Inflammatory macrophage treated with lipopolysaccharide for 1 hour (primary cell): Measurements from ENCODE around the gene VCL.
"Not testable (repeated sequence)": the region's sequence is repeated elsewhere in the genome, so short reads cannot be mapped to it uniquely, and the experiment has no call there.

Source experiments
- DNase-seq, 2 donors: peaks; one replicate each; pipeline ENCODE4 v3.0.0-alpha.2; 2020 to 2022

The VCL gene

DNA sequence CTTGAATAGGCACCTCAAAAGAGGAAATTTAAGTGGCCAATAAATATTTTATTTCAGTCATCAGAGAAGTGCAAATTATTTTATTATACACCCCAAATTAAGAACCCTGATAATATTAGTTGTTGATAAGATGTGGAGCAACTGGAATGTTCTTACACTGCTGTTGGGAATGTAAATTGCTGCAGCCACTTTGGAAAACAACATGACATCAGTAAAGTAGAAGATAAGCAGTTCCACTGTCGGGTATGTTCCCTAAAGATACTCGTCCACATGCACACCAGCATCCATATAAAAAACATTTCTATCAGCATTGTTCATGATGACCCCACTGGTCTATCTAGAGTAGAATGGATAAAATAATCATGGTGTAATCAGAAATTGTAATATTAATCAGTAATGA, 46.5 kb downstream of the VCL start:
- DNase-seq, result no peak

DNA sequence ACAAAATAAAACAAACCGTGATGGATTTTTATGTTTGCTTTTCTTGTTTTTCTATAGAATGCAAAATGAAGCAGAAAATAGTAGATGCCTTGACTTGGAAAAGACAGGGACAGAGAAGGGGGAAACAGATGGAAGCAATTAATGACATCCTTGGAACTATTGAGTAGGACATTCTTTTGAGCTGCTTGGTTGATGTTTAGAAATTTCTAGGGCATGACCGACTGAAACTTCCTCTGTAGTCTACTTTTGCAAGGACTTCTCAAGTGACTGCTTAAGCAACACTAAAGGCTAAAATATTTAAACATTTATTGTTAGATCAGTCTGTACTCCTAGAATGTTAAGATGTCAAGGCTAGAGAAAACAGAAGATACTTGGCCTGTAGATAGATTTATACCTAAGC, 49.4 kb downstream of the VCL start:
- DNase-seq, result peak; percentile 63 to 79

DNA sequence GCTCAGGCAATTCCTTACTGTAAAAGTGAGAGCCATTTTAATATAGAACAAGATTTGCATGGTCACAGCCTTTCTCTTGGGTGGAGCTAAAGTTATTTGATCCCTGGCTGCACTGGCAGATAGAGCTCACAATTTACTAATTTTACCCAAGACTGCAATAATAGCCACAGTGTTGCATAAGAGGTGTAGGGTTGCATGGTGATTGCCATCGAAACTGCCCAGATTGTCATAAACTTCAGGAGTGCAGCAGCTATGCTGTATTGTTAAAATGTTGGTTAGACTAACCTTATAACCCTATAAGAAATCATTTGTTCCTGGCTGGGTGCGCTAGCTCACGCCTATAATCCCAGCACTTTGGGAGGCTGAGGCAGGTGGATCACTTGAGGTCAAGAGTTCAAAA, 50.0 kb downstream of the VCL start:
- DNase-seq, result peak; percentile 89

DNA sequence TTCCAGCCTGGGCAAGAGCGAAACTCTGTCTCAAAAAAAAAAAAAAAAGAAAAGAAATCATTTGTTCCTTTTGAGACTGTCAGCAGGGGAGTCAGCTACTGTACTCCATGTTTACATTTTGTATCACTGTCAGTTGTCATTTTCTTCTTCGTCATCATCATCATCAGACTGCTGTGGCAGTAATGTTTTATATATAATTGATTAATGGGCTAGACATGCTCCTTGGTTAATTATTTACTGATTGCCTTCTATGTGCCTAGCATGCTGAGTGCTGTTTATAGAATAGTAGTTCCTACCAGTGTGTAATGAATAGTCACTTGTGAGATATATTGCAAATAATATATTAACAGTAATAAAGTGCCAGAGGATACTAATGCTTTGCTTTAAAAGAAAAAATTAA, 50.5 kb downstream of the VCL start:
- DNase-seq, result no peak

DNA sequence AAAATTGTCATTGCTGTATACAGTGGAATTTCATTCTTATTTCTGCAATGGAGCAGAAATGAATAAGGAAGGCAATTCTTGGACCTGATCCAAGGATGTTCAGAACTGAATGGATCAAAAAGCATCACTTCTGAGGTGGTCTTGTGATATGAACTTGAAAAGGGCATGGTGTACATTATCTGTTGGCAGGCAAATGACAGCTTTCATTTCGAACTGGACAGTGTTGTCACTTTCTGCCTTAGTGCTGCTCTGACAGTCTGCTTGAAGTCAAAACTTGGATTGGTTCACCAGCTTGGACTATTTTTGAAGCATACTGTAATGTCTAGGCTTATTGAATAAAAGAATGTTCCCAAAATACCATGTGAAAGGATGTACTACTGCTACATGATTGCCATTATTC, 52.0 kb downstream of the VCL start:
- no peak for DNase-seq

DNA sequence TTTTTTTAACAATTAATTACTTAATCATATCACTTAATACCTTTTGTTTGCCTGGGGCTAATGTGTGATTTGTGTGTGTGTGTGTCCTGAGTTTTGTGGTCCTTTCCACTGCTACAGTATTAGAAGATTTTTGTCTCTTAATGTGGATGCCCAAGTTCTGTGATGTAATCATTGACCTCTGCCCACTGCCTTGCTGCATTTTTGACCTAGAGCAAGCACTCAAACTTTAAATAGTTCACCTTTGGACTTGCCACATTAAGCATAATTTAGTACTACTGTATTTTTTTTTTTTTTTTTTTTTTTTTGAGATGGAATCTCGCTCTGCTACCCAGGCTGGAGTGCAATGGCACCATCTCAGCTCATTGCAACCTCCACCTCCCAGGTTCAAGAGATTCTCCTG, 52.7 kb downstream of the VCL start:
- no peak for DNase-seq

DNA sequence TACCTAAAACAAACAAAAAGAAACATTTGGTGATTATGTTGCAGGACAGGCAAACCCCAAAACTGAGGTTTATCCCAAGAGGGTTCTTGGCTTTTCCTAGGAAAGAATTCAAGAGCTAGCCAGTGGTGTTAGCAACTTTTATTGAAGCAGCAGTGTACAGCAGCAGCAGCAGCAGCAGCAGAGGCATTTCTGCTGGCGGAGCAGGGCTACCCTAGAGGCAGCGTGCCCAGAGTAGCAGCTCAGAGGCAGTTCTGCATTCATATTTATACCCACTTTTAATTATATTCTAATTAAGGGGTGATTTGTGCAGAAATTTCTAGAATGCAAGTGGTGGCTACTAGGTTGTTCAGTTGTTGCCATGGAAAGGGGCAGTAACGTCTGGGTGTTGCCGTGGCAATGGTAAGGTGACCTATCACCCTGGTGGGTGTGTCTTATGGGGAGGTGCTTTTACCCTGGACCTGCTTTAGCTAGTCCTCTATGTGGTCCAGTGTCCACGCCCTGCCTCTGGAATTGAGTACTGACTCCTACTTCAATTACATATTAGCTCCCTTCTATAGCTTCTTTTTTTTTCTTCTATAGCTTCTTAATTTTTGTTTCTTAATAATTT, 53.9 kb downstream of the VCL start:
- DNase-seq, result no peak

DNA sequence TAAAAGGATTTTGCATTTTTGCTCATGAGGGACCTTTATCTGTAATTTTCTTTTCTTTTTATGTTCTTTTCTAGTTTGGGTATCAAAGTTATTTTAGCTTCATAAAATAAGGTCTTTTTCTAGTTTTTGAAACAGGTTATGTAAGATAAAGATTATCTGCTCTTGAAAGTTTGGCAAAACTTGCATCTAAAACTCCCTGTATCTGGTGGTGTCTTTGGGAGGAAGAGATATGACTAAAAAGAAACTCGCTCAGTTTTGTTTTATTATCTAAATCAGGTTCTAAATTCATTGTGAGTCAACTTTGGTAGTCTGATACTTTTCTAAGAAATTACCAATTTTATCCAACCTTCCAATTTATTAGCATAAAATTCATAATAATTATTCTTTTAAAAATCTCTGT, 55.1 kb downstream of the VCL start:
- no peak for DNase-seq

DNA sequence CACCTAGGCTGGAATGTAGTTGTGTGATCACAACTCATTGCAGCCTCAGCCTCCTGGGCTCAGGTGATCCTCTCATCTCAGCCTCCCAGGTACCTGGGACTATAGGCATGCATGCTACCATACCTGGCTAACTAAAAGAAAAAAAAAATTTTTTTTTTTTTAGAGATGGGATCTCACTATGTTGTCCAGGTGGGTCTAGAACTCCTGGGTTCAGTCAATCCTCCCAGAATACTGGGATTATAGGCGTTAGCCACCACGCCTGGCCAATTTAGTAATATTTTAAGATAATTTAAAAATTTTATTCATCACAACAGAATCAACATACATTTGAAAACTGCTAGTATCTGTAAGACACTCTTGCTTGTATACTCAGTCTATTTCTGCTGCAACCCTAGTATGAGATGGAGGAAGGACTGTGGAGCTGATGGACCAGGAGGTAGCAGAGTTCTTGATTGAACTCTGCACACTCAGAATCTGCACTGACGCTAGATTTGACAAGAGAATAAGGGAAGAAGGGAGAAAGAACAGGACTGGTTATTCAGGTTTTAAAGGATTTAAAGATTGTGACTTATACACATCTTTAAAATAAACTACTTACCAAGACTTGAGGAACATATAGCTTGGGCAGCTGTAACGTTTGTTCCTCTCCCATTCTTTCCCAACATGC, 57.6 kb downstream of the VCL start:
- DNase-seq, result no peak

DNA sequence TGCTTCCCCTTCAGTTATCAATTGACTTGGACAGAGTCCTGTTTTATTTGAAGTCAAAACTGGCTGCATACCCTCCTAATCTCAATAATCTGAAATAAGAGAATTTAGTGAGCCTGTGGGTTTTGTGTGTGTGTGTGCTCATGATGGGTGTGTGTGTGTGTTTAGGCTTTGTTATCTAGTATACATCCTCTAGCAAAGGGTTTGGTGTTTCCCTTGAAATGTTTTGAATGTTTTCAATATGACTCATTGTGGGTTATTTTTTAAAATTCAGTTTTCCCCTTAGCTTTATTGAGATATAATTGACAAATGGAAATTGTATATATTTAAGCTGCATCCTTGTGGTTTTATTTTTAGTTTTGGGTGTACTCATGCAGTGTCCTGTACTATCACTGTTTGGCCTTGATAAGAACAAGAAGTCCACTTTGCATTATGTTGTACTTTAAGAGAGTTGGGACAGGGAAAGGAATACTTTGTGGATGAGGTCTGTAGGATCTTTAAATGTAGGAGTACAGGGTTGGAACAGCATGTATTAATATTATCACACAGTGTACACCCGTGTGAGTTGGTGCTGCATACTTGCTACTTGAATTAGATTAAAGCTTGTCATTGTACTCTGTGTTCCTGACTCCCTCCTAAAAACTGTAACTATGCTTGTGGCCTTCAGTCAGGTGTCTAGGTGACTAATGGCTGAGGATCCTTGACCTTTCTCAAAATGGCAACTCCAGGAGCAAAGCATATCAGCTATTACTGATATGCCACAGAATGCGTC, 58.3 kb downstream of the VCL start:
- DNase-seq, result peak; percentile 40 to 52

DNA sequence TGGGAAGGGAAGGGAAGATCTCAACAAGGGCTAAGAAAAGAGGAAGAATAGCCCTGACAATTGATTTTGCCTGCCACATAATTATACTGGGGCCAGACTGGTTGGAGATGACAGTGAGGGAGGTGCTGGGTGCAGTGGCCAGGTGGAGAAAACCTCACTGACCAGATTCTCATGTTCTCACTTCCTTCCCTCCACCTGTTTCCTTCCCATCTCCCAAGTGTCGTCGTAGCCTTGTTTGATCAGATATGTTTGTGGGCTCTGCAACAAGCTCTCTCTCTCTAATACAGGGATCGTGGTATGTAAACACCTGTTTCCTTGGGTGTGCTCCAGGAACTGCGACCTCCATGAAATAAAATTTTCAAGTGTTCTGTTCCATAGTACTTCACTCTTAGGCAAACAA, 60.2 kb downstream of the VCL start:
- no peak for DNase-seq

DNA sequence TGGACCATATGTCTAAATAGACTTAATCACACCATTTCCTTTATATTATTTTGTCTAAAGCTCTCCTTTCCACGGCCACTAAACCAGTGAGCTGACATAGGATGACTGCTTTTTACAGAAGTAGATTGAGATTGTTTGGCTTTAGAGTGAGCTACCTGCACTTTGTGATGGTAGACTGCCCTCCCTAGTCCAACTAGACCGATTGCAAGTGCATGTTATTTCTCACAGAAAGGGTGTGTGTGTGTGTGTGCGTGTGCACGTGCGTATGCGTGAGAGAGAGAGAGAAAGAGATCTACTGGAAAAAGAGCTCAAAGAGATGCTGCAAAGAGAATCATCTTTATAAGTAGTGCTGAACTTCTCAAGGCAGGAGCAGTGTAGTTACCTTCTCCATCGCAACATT, 60.7 kb downstream of the VCL start:
- no peak for DNase-seq

DNA sequence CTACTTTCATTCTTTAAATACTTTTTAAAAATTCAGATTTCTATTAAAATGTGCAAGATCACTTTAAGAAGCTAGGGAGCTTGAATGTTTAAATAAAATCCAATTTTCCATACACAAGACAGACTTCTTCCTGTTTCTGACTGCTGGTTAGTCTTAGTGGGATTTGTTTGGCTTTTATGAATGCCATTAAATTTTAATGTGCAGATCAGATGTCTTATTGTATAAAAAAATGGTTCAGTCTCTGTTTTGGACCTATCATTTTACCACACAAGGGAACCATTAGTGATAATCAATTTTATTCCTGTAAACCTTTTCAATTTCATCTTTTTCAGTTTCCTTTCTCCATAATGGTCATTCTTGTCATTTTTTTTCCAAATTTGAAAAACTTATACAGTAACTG, 63.2 kb downstream of the VCL start:
- DNase-seq, result no peak

DNA sequence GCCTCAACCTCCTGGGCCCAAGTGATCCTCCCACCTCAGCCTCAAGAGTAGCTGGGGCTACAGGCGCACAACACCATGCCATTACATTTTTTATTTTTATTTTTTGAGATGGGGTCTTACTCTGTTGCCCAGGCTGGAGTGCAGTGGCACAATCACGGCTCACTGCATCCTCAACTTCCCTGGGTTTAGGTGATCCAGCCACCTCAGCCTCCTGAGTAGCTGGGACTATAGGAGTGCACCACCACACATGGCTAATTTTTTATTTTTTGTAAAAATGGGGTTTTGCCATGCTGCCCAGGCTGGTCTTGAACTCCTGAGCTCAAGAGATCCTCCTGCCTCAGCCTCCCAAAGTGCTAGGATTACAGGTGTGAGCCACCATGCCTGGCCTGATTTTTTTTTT, 64.1 kb downstream of the VCL start:
- DNase-seq, result not testable (repeated sequence)

DNA sequence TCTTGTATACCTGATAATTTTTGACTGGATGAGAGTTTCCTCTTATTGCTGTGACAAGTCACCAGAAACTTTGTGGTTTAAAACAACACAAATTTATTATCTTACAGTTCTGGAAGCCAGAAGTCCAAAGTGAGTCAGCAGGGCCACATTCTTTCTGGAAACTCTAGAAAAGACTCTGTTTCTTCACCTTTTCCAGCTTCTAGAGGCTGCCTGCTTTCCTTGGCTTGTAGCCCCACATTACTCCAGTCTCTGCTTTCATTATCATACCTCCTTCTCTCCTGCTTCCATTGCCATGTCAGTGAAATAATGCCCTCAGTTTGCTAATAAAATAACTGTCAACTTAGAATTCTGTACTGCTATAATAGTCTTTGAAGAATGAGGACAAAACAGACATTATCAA, 65.3 kb downstream of the VCL start:
- no peak for DNase-seq

DNA sequence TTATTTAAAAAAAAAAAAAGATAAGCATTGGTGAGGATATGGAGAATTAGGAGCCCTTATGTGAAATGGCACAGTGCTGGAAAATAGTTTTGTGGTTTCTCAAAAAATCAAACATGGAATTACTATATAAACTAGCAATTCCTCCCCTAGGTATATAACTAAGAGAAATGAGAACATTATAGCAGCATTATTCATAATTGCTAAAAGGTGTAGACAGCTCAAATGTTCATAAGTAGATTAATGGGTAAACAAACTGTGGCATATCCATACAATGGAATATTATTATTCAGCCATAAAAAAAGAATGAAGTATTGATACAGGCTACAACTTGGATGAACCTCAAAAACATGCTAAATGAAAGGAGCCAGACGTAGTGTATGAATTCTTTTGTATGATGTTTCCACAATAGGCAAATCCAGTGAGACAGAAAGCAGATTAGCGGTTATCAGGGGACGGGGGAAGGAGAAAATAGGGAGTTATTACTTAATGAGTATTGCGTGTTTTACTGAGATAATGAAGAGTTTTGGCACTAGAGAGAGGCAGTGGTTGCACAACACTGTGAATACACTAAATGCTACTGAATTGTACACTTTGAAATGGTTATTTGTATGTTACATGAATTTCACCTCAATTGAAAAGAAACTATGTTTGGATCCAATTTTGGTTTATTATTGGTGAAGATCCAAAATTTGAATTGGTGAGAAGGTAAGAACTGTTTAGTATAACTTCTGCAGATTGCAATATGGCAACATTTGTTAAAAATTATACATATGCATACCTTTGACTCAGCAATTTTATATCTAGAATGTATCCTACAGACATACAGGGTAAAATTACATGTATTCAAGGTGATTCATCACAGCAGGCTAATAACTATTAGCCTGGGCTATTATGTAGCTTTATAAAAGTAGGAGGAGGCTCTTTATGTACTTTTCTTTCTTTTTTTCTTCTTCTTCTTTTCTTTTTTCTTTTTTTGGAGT, 69.7 kb downstream of the VCL start:
- no peak for DNase-seq

DNA sequence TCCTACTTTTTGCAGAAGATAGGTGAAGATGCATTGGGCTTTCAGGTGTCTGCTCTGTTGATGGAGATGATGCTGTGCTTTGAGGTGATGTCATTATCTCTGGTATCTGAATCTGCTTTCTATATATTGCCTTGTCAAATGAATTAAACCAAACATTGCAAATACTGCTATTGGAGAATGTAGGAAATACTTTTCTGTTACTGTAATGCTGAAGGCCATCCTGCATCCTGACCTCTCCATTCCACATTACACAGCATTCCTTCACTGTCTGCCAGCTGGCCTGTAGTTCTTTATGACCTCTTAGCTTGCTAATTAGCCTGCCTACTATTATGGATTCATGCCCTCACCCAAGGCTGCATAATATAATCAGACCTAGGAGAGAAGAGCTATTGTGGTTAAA, 73.2 kb downstream of the VCL start:
- DNase-seq, result no peak

DNA sequence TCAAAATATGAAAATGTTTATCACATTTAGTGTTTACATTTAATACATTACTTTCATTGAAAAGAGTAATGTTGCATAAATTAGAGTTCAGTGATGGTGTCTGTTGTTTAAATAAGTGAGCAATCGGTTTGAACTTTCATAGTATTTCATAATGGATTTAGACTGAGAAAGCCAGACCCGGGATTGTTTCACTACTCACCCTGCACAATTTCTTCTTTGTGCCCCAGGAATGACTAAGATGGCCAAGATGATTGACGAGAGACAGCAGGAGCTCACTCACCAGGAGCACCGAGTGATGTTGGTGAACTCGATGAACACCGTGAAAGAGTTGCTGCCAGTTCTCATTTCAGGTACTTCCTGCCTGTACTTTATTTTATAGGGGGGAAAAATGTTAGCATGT, 74.6 kb downstream of the VCL start:
- no peak for DNase-seq

DNA sequence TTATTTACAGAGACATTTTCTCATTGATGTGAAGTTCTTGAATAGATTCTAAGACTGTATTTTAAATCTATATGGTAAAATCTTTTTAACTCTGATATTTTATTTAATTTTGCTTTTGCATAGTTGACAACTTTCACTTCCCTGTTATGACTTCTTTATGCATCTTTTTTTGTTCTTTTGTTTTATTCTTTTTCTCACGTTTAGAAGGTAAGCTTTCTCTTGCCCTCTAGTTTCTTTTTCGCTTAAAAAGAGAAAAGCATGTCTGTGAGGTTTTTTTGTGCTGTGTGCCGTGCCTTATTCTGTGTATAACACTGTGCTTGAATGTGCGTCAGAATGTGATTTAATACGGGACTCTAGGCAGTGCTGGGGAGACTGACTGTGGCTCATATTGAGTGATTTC, 78.0 kb downstream of the VCL start:
- DNase-seq, result no peak

DNA sequence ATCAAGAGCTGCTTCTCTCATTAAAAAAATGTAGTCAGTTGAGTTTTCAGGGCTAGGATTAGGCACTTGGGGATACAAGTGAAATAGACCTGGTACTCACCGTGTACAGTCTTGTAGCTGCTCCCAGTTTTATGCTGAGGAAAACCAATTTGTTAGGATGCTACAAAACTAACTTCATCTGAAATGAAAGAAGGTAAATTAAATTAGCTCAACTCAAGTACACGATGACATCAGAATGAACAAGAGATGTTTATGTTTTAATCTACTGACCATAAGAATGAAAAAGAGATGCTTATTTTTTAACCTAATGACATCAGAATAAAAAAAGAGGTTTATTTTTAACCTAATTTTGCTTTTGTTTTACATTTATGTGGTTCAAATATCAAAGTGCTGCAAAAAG, 79.0 kb downstream of the VCL start:
- DNase-seq, result no peak

DNA sequence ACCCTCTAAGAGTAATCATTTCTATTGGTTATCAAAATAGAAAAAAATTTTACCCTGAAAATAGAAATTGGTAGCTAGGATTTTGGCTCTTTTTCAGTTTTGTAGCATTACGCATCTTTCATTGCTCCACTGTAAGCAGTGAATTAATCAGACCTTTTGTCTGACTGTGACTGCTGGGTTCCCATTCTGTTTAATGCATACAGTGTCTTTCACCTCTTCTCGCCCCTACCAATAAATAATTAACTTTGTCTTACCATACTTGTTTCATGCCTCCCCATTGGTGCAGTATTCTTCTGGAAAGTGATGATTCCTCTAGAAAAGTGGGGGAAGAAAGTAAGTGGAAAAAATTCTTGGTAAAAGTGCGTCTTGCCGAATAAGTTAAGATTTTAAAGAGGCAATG, 79.5 kb downstream of the VCL start:
- DNase-seq, result no peak

DNA sequence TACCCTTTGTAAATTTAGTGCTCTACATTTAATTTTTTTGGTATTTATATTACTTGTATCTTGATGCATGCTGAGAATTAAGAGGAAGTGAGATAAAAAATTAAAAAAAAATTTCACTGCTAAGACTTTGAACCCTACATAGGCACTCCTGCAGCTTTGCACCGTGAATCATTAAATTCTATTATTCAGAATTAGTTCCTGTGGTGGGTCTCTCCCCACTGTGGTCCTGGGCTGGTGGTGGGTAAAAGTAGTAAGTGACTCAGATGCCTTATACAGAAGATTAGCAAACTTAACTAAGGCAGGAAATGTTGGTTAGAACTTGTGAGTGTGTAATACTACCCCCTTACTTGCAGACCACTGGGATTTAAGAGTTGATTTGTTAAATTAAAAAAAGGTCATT, 80.1 kb downstream of the VCL start:
- no peak for DNase-seq
